T-helper 2 cell treated with Interferon-gamma antibody and Interleukin-4, amounts not matched to agents 5 μg/mL and 100 μg/mL, for 36 hours (primary cell): Measurements from ENCODE around the gene FAM151A.

Source experiments
- DNase-seq: peaks from one replicate; pipeline ENCODE4 v3.0.0; 2021; ENCODE audit warnings: low spot score
- H3K27ac Mint-ChIP-seq: one replicate; pipeline ENCODE4 v1.8.0; 2021; ENCODE audit warnings: mild to moderate bottlenecking, mixed read lengths
- H3K27me3 Mint-ChIP-seq: one replicate; pipeline ENCODE4 v1.8.0; 2021; ENCODE audit warnings: low read depth, mixed read lengths
- H3K36me3 Mint-ChIP-seq: one replicate; pipeline ENCODE4 v1.8.0; 2021; ENCODE audit warnings: low read depth, mixed read lengths
- H3K4me1 Mint-ChIP-seq: one replicate; pipeline ENCODE4 v1.8.0; 2021; ENCODE audit warnings: low read depth, mixed read lengths
- H3K4me3 Mint-ChIP-seq: one replicate; pipeline ENCODE4 v1.8.0; 2022; ENCODE audit warnings: mild to moderate bottlenecking, moderate library complexity, mixed read lengths
- H3K9me3 Mint-ChIP-seq: one replicate; pipeline ENCODE4 v1.8.0; 2021; ENCODE audit warnings: mixed read lengths

FAM151A gene

DNA sequence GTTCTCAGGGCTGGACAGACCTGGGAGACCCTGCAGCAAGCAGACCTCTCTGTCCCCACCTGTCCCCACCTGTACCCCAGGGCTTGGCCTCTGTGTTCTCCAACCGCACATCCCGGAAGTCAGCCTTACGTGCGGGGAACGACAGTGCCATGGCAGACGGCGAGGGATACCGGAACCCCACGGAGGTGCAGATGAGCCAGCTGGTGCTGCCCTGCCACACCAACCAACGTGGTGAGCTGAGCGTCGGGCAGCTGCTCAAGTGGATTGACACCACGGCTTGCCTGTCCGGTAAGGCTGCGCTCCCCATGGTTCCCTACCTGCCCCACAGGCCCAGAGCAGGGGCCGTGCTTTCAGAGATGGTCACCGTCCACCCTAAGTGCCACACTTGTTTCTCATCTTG is 38.8 kb downstream of the FAM151A start:
- Mint-ChIP-seq H3K27me3 (no peaks in the 10 kb centered on the region), H3K27ac (no peak overlapping the region), H3K36me3 (no peaks in the 10 kb centered on the region), H3K4me3 (no peak overlapping the region), H3K9me3 (no peaks in the 10 kb centered on the region), H3K4me1 (no peaks in the 10 kb centered on the region)
- no peak for DNase-seq

GRCh38 chr1:54583871-54584270 is 39.5 kb downstream of the FAM151A start:
- DNase-seq: no peak
- no peak overlapping the region for H3K4me3 Mint-ChIP-seq
- no peaks in the 10 kb centered on the region for H3K4me1 Mint-ChIP-seq
- no peaks in the 10 kb centered on the region for H3K9me3 Mint-ChIP-seq
- no peak overlapping the region for H3K27ac Mint-ChIP-seq
- no peaks in the 10 kb centered on the region for H3K36me3 Mint-ChIP-seq
- H3K27me3 Mint-ChIP-seq: no peaks in the 10 kb centered on the region

GRCh38 chr1:54583307-54583686 is 40.0 kb downstream of the FAM151A start:
- H3K27me3 Mint-ChIP-seq: no peaks in the 10 kb centered on the region
- H3K27ac Mint-ChIP-seq: no peak overlapping the region
- no peak overlapping the region for H3K4me3 Mint-ChIP-seq
- H3K4me1 Mint-ChIP-seq: no peaks in the 10 kb centered on the region
- H3K9me3 Mint-ChIP-seq: no peaks in the 10 kb centered on the region
- no peaks in the 10 kb centered on the region for H3K36me3 Mint-ChIP-seq
- DNase-seq: no peak

GRCh38 chr1:54582566-54583306 is 40.6 kb downstream of the FAM151A start:
- DNase-seq: no peak
- no peak overlapping the region for H3K4me3 Mint-ChIP-seq
- no peak overlapping the region for H3K27ac Mint-ChIP-seq
- H3K27me3 Mint-ChIP-seq: no peaks in the 10 kb centered on the region
- H3K9me3 Mint-ChIP-seq: no peaks in the 10 kb centered on the region
- H3K4me1 Mint-ChIP-seq: no peaks in the 10 kb centered on the region
- H3K36me3 Mint-ChIP-seq: no peaks in the 10 kb centered on the region

DNA sequence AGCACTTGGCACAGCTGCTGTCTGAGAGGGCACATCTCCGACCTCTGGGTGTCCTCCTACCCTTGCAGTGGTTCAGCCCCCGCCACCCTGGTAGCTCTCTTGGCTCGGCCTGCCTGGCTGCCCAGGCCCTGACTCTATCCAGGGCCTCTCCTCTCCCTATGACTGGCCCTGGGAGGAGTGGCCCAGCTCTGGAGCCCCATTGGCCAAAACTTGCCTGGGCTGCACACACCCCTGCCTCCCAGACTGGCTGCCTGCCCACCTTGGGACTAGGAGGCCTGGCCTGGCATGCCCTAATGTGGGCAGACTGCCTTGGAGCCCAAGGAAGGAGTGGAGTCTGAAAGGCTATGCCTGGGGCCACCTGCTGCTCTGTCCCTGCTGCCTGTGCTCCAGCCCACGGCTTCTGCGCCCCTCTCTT is 41.7 kb downstream of the FAM151A start:
- Mint-ChIP-seq H3K36me3 (no peaks in the 10 kb centered on the region), H3K27me3 (no peaks in the 10 kb centered on the region), H3K9me3 (no peaks in the 10 kb centered on the region), H3K27ac (no peak overlapping the region), H3K4me3 (no peak overlapping the region), H3K4me1 (no peaks in the 10 kb centered on the region)
- no peak for DNase-seq

- H3K27me3 Mint-ChIP-seq: no peaks in the 10 kb centered on the region
- no peaks in the 10 kb centered on the region for H3K9me3 Mint-ChIP-seq
- no peaks in the 10 kb centered on the region for H3K36me3 Mint-ChIP-seq
- H3K4me3 Mint-ChIP-seq: no peak overlapping the region
- no peaks in the 10 kb centered on the region for H3K4me1 Mint-ChIP-seq
- no peak overlapping the region for H3K27ac Mint-ChIP-seq
- DNase-seq: no peak
Measured at GRCh38 chr1:54580856-54581550, 42.3 kb downstream of the FAM151A start.

GRCh38 chr1:54579337-54579781 is 44.0 kb downstream of the FAM151A start:
- H3K36me3 Mint-ChIP-seq: no peaks in the 10 kb centered on the region

GRCh38 chr1:54577612-54578011 is 45.7 kb downstream of the FAM151A start:
- H3K36me3 Mint-ChIP-seq: no peaks in the 10 kb centered on the region
- H3K9me3 Mint-ChIP-seq: no peaks in the 10 kb centered on the region
- no peak overlapping the region for H3K4me3 Mint-ChIP-seq
- no peak overlapping the region for H3K27ac Mint-ChIP-seq
- no peak for DNase-seq
- peaks cover 2% of the 10 kb centered on the region for H3K4me1 Mint-ChIP-seq
- H3K27me3 Mint-ChIP-seq: no peaks in the 10 kb centered on the region

More at GRCh38 chr1:54579337-54579781, 44.0 kb downstream of the FAM151A start:
- no peak for DNase-seq
- Mint-ChIP-seq H3K4me1 (peaks cover 2% of the 10 kb centered on the region), H3K27ac (no peak overlapping the region), H3K27me3 (no peaks in the 10 kb centered on the region), H3K9me3 (no peaks in the 10 kb centered on the region), H3K4me3 (no peak overlapping the region)

DNA sequence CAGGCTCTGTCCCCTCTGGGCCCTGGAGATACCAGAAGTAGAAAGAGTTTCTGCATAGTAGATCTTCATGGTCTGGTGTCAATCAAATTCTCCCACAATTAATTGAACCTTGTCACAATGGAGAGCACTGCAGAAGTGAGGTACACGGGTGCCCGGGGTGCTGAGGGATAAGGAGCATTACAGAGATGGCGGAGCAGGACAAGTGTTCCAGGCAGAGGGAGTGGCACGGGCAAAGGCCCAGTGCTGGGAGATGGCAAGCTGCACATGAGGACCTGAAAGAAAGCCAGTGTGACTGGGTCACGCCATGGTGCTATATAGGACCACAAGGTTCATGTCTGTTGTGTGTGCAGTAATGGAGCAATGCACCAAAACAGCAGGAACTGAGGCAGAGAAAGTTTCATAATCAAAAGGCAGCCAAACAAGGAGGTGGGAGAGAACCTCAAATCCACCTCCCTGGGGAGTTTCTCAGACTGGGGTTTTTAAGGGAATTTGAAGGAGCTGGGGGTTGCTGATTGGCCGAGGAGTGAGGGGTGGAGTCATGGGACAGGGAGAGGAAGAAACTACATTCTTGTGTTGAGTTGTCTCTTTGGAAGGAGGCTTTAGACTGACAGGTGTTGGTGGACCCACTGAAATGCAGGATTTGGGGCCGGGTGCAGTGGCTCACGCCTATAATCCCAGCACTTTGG is 47.6 kb downstream of the FAM151A start:
- Mint-ChIP-seq H3K4me3 (no peak overlapping the region), H3K36me3 (no peaks in the 10 kb centered on the region), H3K4me1 (peaks cover 4% of the 10 kb centered on the region), H3K27me3 (no peaks in the 10 kb centered on the region), H3K9me3 (no peaks in the 10 kb centered on the region), H3K27ac (no peak overlapping the region)
- DNase-seq: no peak

DNA sequence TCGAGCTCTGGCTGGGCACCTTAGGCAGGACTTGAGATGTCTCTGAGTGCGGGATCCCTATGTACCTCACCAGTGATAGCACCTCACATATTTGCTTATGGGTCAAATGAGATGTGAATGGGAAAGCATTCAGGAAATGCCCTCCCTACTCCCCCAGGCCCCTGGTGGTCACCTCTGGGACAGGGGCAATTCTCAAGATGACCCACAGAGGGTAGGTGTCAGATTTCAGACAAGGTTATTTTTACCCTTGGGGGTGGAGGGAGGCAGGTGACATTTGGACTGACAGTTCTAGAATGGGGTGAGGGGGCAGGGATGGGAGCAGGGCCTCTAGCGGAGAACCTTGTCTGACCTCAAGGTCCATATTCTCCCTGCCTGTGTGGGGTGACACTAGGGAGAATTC is 48.2 kb downstream of the FAM151A start:
- Mint-ChIP-seq H3K27ac (no peak overlapping the region), H3K9me3 (no peaks in the 10 kb centered on the region), H3K36me3 (no peaks in the 10 kb centered on the region), H3K4me1 (peaks cover 4% of the 10 kb centered on the region), H3K27me3 (no peaks in the 10 kb centered on the region), H3K4me3 (no peak overlapping the region)
- DNase-seq: no peak

DNA sequence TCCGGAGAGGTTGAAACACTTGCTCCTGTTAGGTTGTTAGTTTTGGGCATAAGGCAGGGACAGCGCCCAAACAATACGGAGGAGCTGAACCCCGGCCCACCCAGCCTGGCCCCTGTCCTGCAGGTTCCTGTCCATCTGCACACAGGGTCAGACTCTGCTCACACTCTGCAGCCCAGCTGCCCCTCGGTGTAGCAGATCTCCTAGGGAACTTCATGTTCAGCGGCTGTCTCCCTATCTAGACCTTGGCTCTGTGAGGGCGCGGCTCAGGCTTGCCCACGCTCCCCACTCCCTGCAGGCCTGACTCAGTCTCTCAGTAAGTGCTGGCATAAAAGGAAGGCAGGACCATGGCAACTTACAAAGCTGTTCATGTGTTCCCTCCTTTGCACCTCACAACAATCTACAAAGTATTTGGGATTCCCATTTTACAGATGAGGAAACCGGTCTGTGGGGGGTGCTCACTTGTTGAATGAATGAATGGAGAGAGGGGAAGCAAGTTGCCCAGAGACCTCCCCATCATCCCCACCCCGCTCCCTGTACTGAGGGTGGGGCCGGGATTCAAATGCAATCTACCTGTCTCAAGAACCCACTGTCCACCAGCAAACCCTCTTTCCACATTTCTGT is 49.1 kb downstream of the FAM151A start:
- H3K4me3 Mint-ChIP-seq: no peak overlapping the region
- no peak overlapping the region for H3K27ac Mint-ChIP-seq
- DNase-seq: no peak
- H3K36me3 Mint-ChIP-seq: no peaks in the 10 kb centered on the region
- H3K27me3 Mint-ChIP-seq: no peaks in the 10 kb centered on the region
- peaks cover 4% of the 10 kb centered on the region for H3K4me1 Mint-ChIP-seq
- no peaks in the 10 kb centered on the region for H3K9me3 Mint-ChIP-seq

DNA sequence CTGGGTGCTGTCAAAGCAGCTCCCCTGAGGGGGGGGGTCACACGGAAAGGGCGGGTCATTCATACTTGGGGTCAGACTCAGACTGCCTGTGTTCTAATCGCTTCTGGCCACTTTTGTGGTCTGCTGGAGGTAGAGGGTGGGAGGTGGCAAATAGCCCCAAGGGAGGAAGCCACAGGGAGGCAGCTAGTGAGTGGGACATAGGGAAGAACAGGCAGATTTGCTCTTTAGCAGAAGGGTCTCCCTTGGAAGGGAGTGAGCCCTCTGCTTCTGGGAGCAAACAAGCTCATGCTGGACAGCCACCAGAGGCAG is 50.8 kb downstream of the FAM151A start:
- Mint-ChIP-seq H3K4me1 (peaks cover 4% of the 10 kb centered on the region), H3K36me3 (no peaks in the 10 kb centered on the region), H3K9me3 (no peaks in the 10 kb centered on the region), H3K4me3 (no peak overlapping the region), H3K27me3 (no peaks in the 10 kb centered on the region), H3K27ac (no peak overlapping the region)
- DNase-seq: no peak

GRCh38 chr1:54571803-54572541 is 51.4 kb downstream of the FAM151A start:
- H3K27ac Mint-ChIP-seq: no peak overlapping the region

More at GRCh38 chr1:54571803-54572541, 51.4 kb downstream of the FAM151A start:
- H3K4me1 Mint-ChIP-seq: peaks cover 4% of the 10 kb centered on the region
- no peaks in the 10 kb centered on the region for H3K9me3 Mint-ChIP-seq
- no peaks in the 10 kb centered on the region for H3K27me3 Mint-ChIP-seq
- no peaks in the 10 kb centered on the region for H3K36me3 Mint-ChIP-seq
- no peak overlapping the region for H3K4me3 Mint-ChIP-seq
- DNase-seq: no peak
